ENCODE results near the gene TNFRSF9. TPM values are rescaled to one million over a fixed set of nuclear protein-coding genes. Genes with fewer than 3 reads are reported as not detected.

Gene TNFRSF9
- total RNA-seq, 4 donors from 2014 or later, result 0.48 TPM; not detected in 3

DNA sequence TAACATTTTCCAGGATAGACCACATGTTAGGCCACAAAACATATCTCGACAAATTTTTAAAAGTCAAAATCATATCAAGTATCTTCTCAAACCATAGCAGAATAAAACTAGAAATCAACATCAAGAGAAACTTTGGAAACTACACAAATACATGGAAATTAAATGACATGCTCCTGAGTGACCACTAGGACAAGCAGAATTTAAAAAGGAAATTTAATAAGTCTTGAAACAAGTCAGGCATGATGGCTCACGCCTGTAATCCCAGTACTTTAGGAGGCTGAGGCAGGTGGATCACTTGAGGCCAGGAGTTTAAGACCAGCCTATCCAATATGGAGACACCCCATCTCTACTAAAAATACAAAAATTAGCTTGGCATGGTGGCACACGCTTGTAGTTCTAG, 61.4 kb downstream of the TNFRSF9 start:
- Histone ChIP-seq H3K9me3 (peaks cover 0 to 6% of the 10 kb centered on the region in 2 donors), H3K27ac (no peak overlapping the region), H3K27me3 (peaks cover 5% of the 10 kb centered on the region), H3K4me1 (no peaks in the 10 kb centered on the region), H3K36me3 (no peaks in the 10 kb centered on the region), H3K4me3 (no peak overlapping the region)
- in situ Hi-C loops (cut with MboI; ENCODE audit: low pct_ligation_motif_present in 1 of 4, low pct_unique_long_range_greater_than_20kb in 1 of 4, low sequenced_read_pairs in 3 of 4) (no loop called here), intact Hi-C loops (cut with DNase I; ENCODE audit: low total_unique reads) (no loop called here)
- DNase-seq, result no peak
- 84 to 86% methylated on average over 3 of the region's 3 CpGs for WGBS, 2 donors (ENCODE audit: low coverage in 1 of 2)
- TF ChIP-seq, protein P1, sequence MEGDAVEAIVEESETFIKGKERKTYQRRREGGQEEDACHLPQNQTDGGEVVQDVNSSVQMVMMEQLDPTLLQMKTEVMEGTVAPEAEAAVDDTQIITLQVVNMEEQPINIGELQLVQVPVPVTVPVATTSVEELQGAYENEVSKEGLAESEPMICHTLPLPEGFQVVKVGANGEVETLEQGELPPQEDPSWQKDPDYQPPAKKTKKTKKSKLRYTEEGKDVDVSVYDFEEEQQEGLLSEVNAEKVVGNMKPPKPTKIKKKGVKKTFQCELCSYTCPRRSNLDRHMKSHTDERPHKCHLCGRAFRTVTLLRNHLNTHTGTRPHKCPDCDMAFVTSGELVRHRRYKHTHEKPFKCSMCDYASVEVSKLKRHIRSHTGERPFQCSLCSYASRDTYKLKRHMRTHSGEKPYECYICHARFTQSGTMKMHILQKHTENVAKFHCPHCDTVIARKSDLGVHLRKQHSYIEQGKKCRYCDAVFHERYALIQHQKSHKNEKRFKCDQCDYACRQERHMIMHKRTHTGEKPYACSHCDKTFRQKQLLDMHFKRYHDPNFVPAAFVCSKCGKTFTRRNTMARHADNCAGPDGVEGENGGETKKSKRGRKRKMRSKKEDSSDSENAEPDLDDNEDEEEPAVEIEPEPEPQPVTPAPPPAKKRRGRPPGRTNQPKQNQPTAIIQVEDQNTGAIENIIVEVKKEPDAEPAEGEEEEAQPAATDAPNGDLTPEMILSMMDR (IDR thresholded peaks at IDR 0.05), result no peak
- no peak for TF ChIP-seq POLR2A (IDR thresholded peaks at IDR 0.05)
- no peak for TF ChIP-seq EP300 (IDR thresholded peaks at IDR 0.05; ENCODE audit: low read depth)
- TF ChIP-seq POLR2AphosphoS5 (IDR thresholded peaks at IDR 0.05), result no peak

DNA sequence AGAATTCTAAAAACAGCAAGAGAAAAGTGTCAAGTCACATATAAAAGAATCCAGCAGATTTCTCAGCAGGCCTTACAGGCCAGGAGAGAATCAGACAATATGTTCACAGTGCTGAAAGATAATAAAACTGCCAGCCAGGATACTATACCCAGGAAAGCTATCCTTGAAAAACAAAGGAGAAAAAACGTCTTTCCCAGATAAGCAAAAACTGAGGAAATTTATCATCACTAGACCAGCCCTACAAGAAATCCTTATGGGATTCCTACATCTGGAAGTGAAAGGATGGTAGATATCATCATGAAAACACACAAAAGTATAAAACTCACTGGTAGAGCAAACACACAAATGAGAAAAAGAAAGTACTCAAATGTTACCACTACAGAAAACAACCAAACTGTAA, 62.6 kb downstream of the TNFRSF9 start:
- in situ Hi-C loops (cut with MboI; ENCODE audit: low pct_ligation_motif_present in 1 of 4, low pct_unique_long_range_greater_than_20kb in 1 of 4, low sequenced_read_pairs in 3 of 4) (no loop called here), intact Hi-C loops (cut with DNase I; ENCODE audit: low total_unique reads) (no loop called here)
- Histone ChIP-seq H3K36me3 (no peaks in the 10 kb centered on the region), H3K27me3 (peaks cover 5% of the 10 kb centered on the region), H3K27ac (no peak overlapping the region), H3K4me3 (no peak overlapping the region), H3K9me3 (peaks cover 0 to 6% of the 10 kb centered on the region in 2 donors), H3K4me1 (no peaks in the 10 kb centered on the region)
- 54 to 68% methylated on average over 1 of the region's 1 CpG for WGBS, 2 donors (ENCODE audit: low coverage in 1 of 2)
- TF ChIP-seq POLR2A (IDR thresholded peaks at IDR 0.05) (no peak), EP300 (IDR thresholded peaks at IDR 0.05; ENCODE audit: low read depth) (no peak)
- DNase-seq, result no peak

DNA sequence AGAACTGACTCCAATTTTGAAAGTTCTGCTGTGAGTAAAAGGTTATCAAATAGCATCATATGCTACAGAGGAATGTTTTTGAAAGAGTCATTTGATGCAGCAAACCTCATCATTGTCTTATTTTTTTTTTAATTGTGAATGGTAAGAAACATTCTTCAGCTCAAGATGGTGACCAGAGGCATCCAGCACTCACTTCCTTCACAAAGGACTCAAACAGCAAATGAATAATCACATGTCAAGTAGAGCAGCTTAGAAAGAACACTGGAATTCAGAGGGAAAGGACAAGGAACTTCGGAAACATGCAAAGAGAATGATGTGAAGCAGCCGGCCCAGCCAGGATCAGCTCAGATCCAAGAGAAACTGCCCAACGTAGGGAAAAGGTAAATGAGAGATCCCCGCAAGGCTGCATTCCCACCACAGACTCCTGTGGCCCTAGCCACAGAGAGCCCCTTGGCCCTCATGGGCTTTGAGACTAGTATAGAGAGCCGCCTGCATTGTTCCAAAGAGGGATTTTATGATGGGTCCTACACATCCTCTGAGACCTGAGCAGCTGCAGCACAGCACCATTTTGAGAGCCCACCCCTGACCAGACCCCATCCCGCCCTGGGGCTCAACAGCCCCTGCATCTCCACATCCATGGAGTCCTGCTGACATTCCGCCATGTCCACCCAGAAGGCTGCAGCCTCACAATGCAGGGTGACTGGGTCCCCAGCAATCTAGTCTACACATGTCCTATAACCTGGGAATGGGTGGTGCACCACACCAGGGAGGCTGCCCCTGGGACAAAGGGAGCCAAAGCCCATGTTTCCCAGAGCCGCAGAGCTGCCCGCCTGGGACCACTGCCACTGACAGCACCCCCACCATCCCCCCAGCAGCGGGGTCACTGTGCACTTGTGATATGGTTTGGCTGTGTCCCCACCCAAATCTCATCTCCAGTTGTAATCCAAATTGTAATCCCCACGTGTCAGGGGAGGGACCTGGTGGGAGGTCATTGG, 66.5 kb downstream of the TNFRSF9 start:
- no peak for TF ChIP-seq EP300 (IDR thresholded peaks at IDR 0.05; ENCODE audit: low read depth)
- no peak for TF ChIP-seq POLR2AphosphoS5 (IDR thresholded peaks at IDR 0.05)
- TF ChIP-seq, protein P1 (IDR thresholded peaks at IDR 0.05), result no peak
- TF ChIP-seq POLR2A (IDR thresholded peaks at IDR 0.05), result no peak
- H3K36me3 ChIP-seq, result no peaks in the 10 kb centered on the region
- H3K27ac ChIP-seq, result no peak overlapping the region
- 66 to 84% methylated on average over 6 to 11 of the region's 11 CpGs for whole genome bisulfite sequencing, 2 donors (ENCODE audit: low coverage in 1 of 2)
- DNase-seq, result no peak
- no peaks in the 10 kb centered on the region for H3K4me1 ChIP-seq
- H3K27me3 ChIP-seq, result peaks cover 5% of the 10 kb centered on the region
- H3K9me3 ChIP-seq, result peaks cover 0 to 6% of the 10 kb centered on the region in 2 donors
- H3K4me3 ChIP-seq, result no peak overlapping the region
- in situ Hi-C loops (cut with MboI; ENCODE audit: low pct_ligation_motif_present in 1 of 4, low pct_unique_long_range_greater_than_20kb in 1 of 4, low sequenced_read_pairs in 3 of 4), result no loop called here
- intact Hi-C loops (cut with DNase I; ENCODE audit: low total_unique reads), result no loop called here

DNA sequence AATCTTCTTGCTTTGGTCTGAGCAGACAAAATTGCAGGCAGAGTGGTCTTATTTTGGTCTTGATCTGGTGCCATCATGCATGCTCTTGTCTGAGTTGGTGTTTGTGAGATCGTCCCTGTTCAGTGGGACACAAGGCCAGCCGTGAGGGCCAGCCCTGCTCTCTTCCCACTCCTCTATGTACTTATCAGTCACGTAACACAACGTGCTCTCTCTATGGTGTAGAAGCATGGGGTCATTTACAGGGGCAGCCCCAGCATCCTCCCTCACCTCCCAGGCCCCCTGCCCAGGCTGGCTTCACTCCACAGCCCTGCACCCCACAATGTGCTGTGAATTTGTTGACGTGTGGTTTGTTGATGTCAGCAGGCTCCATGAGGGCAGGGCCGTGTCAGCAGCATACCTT, 69.5 kb downstream of the TNFRSF9 start:
- Histone ChIP-seq H3K27me3 (no peaks in the 10 kb centered on the region), H3K4me3 (no peak overlapping the region), H3K36me3 (no peaks in the 10 kb centered on the region), H3K4me1 (no peaks in the 10 kb centered on the region), H3K9me3 (no peaks in the 10 kb centered on the region), H3K27ac (no peak overlapping the region)
- in situ Hi-C loops (cut with MboI; ENCODE audit: low pct_ligation_motif_present in 1 of 4, low pct_unique_long_range_greater_than_20kb in 1 of 4, low sequenced_read_pairs in 3 of 4) (no loop called here), intact Hi-C loops (cut with DNase I; ENCODE audit: low total_unique reads) (no loop called here)
- DNase-seq, result no peak
- WGBS, 2 donors (ENCODE audit: low coverage in 1 of 2), result 76% methylated on average over 6 of the region's 6 CpGs
- TF ChIP-seq POLR2A (IDR thresholded peaks at IDR 0.05) (no peak), EP300 (IDR thresholded peaks at IDR 0.05; ENCODE audit: low read depth) (no peak), POLR2AphosphoS5 (IDR thresholded peaks at IDR 0.05) (no peak)
- TF ChIP-seq, protein P1 (IDR thresholded peaks at IDR 0.05), result no peak

All from transverse colon (tissue), 4 donors.